Activated B cell treated with CpG ODN at 0.5 μM for 24 hours (primary cell): ENCODE data around the gene VPS29. TPM values are rescaled to one million over a fixed set of nuclear protein-coding genes. Genes with fewer than 3 reads are reported as not detected.

Source experiments
- ATAC-seq: fragments of 200-7000 bp; cut with Tn5 transposase; one replicate; pipeline ENCODE4 v1.10.0; 2021; ENCODE audit warnings: low read depth, mild to moderate bottlenecking, moderate library complexity
- CTCF ChIA-PET: fragments of 350-600 bp; sonication (Branson Sonifier 250); formaldehyde crosslinking; loops from one replicate; lab custom pipeline; 2021; ENCODE audit warnings: antibody characterized with exemption; lab: Charles Lee
- POLR2A ChIA-PET: fragments of 350-600 bp; sonication (Branson Sonifier 250); formaldehyde crosslinking; loops from one replicate; lab custom pipeline; 2021; ENCODE audit warnings: antibody characterized with exemption; lab: Charles Lee
- DNase-seq: peaks from one replicate; pipeline ENCODE4 v3.0.0; 2022
- H3K27ac Mint-ChIP-seq: one replicate; pipeline ENCODE4 v1.8.0; 2020; ENCODE audit warnings: mixed read lengths
- H3K27me3 Mint-ChIP-seq: one replicate; pipeline ENCODE4 v1.8.0; 2021; ENCODE audit warnings: mixed read lengths
- H3K36me3 Mint-ChIP-seq: one replicate; pipeline ENCODE4 v1.8.0; 2021; ENCODE audit warnings: low read depth, mixed read lengths
- H3K4me1 Mint-ChIP-seq: one replicate; pipeline ENCODE4 v1.8.0; 2021; ENCODE audit warnings: mixed read lengths
- H3K4me3 Mint-ChIP-seq: one replicate; pipeline ENCODE4 v1.8.0; 2020; ENCODE audit warnings: mild to moderate bottlenecking, mixed read lengths
- H3K9me3 Mint-ChIP-seq: one replicate; pipeline ENCODE4 v1.8.0; 2020; ENCODE audit warnings: mixed read lengths
- intact Hi-C: fragments of 100-400 bp; cut with micrococcal nuclease; formaldehyde crosslinking; loops from one replicate; pipeline ENCODE4 v1.15.1; 2024
- total RNA-seq: library from RNA; stranded (reverse); gene quantifications from 2 replicates; pipeline ENCODE4 v1.2.3, GENCODE V29; 2022
- TF ChIP-seq, protein P1 (sequence below): fragments of 200-600 bp; IDR thresholded peaks from one replicate; pipeline ENCODE4 v1.8.0; 2022; ENCODE audit warnings: antibody characterized with exemption, mild to moderate bottlenecking

VPS29 gene
- total RNA-seq, 1 donor from 2014 or later = 117 TPM

DNA sequence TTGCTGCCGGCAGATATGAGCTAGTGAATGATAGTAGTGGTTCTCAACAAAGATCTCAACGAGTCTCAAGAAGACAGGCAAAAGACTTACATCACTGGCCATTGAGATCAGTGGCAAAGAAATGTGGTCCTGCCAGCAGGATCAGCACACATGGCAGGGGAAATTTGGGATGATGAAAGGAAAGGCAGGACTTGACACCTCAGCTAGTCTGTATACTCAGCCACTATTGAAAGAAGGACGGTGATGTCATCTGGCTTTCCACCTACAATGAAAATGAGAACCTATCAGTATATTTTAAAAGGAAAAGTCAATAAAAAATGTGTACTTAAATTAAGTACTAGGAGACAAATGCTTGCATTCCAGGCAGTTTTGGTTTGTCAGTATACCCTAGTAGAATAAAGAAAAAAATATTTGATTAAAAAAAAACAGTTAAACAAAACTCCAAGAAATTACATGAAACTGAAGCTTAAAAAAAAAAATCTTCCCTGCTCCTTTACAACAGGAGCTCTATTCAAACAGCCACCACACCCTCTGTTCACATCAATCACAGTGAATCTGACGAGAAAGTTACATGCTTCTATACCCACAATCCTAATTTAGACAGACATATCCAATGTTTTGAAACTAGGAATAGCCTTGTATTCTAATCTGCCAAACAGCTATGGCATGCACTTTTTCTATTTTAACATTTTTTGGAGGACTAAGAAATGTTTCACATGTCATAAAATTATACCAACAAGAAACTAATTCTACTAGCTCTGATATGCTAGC is 35.1 kb upstream of the VPS29 start:
- POLR2A ChIA-PET = no interaction called here
- TF ChIP-seq, protein P1, sequence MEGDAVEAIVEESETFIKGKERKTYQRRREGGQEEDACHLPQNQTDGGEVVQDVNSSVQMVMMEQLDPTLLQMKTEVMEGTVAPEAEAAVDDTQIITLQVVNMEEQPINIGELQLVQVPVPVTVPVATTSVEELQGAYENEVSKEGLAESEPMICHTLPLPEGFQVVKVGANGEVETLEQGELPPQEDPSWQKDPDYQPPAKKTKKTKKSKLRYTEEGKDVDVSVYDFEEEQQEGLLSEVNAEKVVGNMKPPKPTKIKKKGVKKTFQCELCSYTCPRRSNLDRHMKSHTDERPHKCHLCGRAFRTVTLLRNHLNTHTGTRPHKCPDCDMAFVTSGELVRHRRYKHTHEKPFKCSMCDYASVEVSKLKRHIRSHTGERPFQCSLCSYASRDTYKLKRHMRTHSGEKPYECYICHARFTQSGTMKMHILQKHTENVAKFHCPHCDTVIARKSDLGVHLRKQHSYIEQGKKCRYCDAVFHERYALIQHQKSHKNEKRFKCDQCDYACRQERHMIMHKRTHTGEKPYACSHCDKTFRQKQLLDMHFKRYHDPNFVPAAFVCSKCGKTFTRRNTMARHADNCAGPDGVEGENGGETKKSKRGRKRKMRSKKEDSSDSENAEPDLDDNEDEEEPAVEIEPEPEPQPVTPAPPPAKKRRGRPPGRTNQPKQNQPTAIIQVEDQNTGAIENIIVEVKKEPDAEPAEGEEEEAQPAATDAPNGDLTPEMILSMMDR = no peak
- H3K27me3 Mint-ChIP-seq = no peaks in the 10 kb centered on the region
- H3K27ac Mint-ChIP-seq = no peak overlapping the region
- CTCF ChIA-PET = interaction anchor here (1.2 kb wide), 1 partner anchor 18 kb away, joined by 4 read pairs; no protein-coding TSS in a partner anchor
- intact Hi-C loops = no loop called here
- no peak overlapping the region for H3K4me3 Mint-ChIP-seq
- peaks cover 79% of the 10 kb centered on the region for H3K36me3 Mint-ChIP-seq
- ATAC-seq (no peak), DNase-seq (no peak)
- H3K9me3 Mint-ChIP-seq = no peaks in the 10 kb centered on the region
- H3K4me1 Mint-ChIP-seq = peaks cover 10% of the 10 kb centered on the region

DNA sequence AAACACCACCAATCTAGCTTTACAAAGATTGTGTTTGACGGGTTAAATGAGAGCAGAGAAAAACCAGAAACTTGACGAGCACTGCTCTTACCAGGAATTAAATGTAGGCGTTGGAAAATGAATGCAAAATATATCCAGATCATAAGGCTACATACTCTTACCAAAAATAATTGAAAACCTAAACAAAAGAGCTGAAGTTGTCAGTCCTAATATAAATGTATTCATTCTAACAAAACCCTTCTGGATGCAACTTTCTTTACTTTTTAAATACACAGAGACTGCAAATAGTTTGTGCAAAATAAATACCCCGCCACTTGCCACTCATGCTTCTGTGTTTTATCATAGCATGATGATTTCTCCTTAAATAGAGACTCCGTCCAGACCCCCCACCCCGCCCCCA is 32.9 kb upstream of the VPS29 start:
- TF ChIP-seq, protein P1 = no peak
- Mint-ChIP-seq H3K4me1 (peaks cover 26% of the 10 kb centered on the region), H3K27me3 (no peaks in the 10 kb centered on the region), H3K9me3 (no peaks in the 10 kb centered on the region), H3K4me3 (no peak overlapping the region), H3K27ac (no peak overlapping the region), H3K36me3 (peaks cover 79% of the 10 kb centered on the region)
- intact Hi-C loops = no loop called here
- ChIA-PET POLR2A (no interaction called here), CTCF (interaction anchor here (1.7 to 3.8 kb wide), 2 partner anchors 66 to 85 kb away, joined by 4 to 21 read pairs; partner anchors contain the start of gene ARPC3)
- ATAC-seq (no peak), DNase-seq (no peak)

DNA sequence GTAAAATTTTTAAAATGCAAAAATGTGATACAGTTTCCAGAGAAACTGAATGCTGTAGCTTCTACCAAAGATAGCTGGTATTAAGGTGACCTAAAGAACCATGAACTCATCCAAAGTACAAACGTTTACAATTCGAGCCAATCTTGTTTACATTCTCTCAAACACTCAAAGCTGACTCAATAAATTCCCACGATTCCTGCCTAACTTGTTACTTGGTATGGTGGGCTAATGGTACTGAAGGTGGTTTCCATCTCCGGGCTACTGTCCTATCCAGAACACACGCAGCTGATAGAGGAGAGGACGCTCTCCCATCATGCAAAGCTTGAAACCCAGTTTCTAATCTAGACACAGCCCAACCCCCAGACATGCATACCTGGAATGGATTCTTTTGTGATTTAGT is 31.7 kb upstream of the VPS29 start:
- DNase-seq (no peak), ATAC-seq (no peak)
- POLR2A ChIA-PET = no interaction called here
- peaks cover 72% of the 10 kb centered on the region for H3K36me3 Mint-ChIP-seq
- TF ChIP-seq, protein P1 = no peak
- intact Hi-C loops = no loop called here
- no peak overlapping the region for H3K27ac Mint-ChIP-seq
- H3K27me3 Mint-ChIP-seq = no peaks in the 10 kb centered on the region
- H3K4me1 Mint-ChIP-seq = peaks cover 21% of the 10 kb centered on the region
- no peak overlapping the region for H3K4me3 Mint-ChIP-seq
- no peaks in the 10 kb centered on the region for H3K9me3 Mint-ChIP-seq
- CTCF ChIA-PET = interaction anchor here (1.0 to 3.8 kb wide), 5 partner anchors 21 to 102 kb away, joined by 3 to 21 read pairs (median 4); partner anchors contain the start of genes ARPC3 and FAM216A

DNA sequence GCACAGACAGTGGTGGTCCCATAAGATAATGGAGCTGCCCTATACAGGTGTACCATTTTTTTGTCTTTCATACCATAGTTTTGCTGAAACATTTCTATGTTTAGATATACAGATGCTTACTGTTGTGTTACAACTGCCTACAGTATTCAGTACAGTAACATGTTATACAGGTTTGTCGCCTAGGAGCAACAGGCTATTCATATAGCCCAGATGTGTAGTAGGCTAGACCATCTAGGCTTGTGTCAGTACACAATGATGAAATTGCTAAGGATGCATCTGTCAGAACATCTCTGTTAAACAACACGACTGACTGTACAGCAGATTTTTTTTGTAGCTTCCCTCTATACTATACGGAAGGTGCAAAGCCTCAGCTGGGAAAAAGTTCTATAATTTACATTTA is 30.7 kb upstream of the VPS29 start:
- ATAC-seq (no peak), DNase-seq (no peak)
- TF ChIP-seq, protein P1 = no peak
- Mint-ChIP-seq H3K4me3 (no peak overlapping the region), H3K27me3 (no peaks in the 10 kb centered on the region), H3K4me1 (peaks cover 21% of the 10 kb centered on the region), H3K36me3 (peaks cover 65% of the 10 kb centered on the region), H3K27ac (no peak overlapping the region), H3K9me3 (no peaks in the 10 kb centered on the region)
- ChIA-PET CTCF (interaction anchor here (1.3 to 3.8 kb wide), 3 partner anchors 69 to 102 kb away, joined by 3 to 21 read pairs (median 3); partner anchors contain the start of gene ARPC3), POLR2A (no interaction called here)
- intact Hi-C loops = no loop called here

DNA sequence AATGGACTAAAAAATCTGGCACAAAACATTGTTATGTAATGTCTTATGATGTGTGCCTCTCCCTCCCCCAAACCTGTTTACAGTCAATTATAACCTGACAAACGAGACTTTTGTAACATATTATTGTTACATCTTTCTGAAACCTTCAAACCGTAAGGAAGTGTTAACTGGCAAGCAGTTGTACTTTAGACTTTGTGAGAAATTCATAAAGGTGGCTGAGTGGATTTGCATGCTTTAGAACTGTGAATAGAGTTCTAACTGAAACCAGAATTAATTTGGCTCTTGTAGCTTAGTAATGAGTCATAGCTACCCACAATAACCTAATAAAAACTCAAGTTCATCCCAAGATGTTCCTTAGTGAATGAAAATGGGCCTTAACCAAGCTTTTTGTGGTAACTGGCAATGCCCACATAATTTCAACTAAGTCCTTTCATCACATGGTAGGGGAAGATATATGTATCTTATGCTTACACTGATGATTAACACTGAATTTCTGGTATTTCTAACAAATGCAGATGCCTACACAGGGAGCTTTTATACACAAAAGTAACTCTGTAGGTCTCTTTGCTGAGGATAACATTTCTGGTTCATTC is 29.9 kb upstream of the VPS29 start:
- ATAC-seq (peak; percentile 49), DNase-seq (no peak)
- peak overlapping the region; percentile 65 for H3K27ac Mint-ChIP-seq
- H3K4me3 Mint-ChIP-seq = peak overlapping the region; percentile 44
- no peaks in the 10 kb centered on the region for H3K9me3 Mint-ChIP-seq
- peaks cover 21% of the 10 kb centered on the region for H3K4me1 Mint-ChIP-seq
- no peaks in the 10 kb centered on the region for H3K27me3 Mint-ChIP-seq
- intact Hi-C loops = no loop called here
- H3K36me3 Mint-ChIP-seq = peaks cover 58% of the 10 kb centered on the region
- TF ChIP-seq, protein P1 = no peak
- ChIA-PET POLR2A (interaction anchor here (0.6 to 1.1 kb wide), 6 partner anchors 12 to 627 kb away, joined by 3 to 4 read pairs (median 3); partner anchors contain the start of genes ARPC3, FAM216A, GPN3 and RAD9B), CTCF (interaction anchor here (1.4 to 3.8 kb wide), 2 partner anchors 69 to 82 kb away, joined by 3 to 21 read pairs; partner anchors contain the start of gene ARPC3)
